NT2/D1 (cell line): ENCODE measurements around the gene HECW1.
"Not testable (repeated sequence)": the region's sequence is repeated elsewhere in the genome, so short reads cannot be mapped to it uniquely, and the experiment has no call there.

Experiments
- SUZ12 ChIP-seq: IDR thresholded peaks from 2 replicates; pipeline ENCODE4 v1.6.1; 2011; ENCODE audit not compliant: insufficient read length, insufficient read depth; ENCODE audit errors: extremely low read depth
- YY1 ChIP-seq: IDR thresholded peaks from 2 replicates; pipeline ENCODE4 v1.6.1; 2011; ENCODE audit not compliant: insufficient read length, insufficient read depth

DNA sequence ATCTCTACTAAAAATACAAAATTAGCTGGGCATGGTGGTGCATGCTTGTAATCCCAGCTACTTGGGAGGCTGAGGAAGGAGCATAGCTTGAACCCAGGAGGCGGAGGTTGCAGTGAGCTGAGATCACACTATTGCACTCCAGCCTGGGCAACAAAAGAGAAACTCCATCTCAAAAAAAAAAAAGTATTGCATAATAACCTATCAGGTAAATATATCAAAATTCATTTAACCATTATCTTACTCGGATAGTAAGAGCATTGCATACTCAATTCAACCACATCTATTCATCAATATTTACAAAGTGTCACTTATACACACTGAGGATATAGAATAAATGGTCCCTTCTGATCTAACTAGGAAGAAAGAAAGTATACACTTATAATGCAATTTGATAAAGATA, 461.4 kb downstream of the HECW1 start:
- not testable (repeated sequence) for TF ChIP-seq SUZ12, YY1
